ENCODE measurements around the gene MARK2.
"Not testable (repeated sequence)": the region's sequence is repeated elsewhere in the genome, so short reads cannot be mapped to it uniquely, and the experiment has no call there.

MARK2 gene

DNA sequence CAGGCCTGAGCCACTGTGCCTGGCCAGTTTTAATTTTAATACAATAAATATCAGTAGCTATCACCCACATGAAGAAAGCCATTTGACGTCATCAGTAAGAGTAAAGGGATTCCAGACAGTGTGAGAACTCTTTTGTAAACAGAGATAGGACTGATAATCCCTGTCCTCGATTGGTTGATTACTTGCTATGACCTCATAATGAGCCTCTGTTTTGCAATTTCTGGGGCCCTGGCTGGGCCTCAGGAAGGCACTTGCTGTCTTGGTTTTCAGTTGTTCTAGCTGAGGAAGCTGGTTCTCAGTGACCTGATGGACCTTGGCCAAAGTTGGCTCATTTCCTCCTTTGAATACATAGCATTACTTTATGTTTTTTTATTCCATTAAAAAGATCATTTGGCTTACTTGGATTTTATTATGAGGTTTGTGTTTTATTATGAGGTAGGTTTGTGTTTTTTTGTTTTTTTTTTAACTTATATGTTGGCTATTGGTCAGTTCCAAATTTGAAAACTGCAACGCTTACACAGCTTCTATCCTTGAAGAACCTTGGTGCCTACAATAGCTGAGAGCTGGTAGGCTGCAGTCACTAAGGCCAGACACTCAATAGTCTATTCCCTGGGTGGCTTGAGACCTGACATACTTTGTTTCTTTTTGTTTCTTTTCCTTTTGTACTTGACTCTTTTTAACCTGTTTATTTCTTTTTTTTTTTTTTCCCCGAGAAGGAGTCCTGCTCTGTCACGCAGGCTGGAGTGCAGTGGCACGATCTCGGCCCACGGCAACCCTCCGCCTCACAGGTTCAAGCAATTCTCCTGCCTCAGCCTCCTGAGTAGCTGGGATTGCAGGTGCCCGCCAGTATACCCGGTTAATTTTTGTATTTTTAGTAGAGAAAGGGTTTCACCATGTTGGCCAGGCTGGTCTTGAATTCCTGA lies 20.0 kb downstream of the MARK2 start:
- no peak for DNase-seq

DNA sequence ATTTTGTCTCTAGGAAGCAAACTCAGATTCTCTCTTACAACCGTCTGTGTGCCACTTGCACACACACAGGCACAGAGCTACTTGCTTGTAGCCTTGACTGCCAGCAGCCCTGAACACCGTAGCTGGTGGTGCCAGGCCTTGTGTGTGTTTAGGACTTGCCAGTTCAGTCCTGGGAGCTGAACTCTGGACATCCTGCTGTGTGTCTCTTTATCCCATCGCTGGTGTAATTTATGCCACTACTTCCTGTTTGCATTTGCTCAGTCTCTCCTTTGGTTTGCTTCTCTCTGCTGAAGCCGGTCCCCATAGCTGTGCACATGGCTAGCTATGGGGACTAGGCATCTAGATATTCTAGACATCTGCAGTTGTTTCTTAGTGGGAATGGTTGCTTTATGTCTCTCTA lies 24.0 kb downstream of the MARK2 start:
- no peak for DNase-seq

GRCh38 chr11:63863620-63864019 lies 24.7 kb downstream of the MARK2 start:
- not testable (repeated sequence) for DNase-seq

GRCh38 chr11:63866211-63866610 lies 27.3 kb downstream of the MARK2 start:
- DNase-seq = no peak

DNA sequence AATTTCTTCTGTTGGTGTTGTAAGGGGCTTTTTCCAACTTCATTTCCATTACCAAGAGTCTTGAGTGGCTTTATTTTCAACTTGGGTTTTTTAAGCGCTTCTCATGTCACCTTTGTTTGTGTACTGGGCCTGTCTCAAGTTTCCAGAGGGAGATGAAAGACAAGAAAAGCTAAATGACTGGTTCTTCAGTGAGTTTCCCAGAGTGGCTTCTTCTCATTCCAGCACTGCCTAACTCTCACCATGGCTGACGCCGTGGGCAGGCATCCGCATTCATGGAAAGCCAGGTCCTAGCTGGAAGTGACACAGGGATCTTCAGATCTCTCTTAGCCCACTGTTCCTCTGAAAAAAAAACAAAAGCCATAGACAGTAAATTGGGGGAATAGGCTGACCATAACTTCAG lies 28.6 kb downstream of the MARK2 start:
- no peak for DNase-seq

GRCh38 chr11:63868399-63869064 lies 29.6 kb downstream of the MARK2 start:
- DNase-seq = no peak

GRCh38 chr11:63869171-63869591 lies 30.3 kb downstream of the MARK2 start:
- no peak for DNase-seq

DNA sequence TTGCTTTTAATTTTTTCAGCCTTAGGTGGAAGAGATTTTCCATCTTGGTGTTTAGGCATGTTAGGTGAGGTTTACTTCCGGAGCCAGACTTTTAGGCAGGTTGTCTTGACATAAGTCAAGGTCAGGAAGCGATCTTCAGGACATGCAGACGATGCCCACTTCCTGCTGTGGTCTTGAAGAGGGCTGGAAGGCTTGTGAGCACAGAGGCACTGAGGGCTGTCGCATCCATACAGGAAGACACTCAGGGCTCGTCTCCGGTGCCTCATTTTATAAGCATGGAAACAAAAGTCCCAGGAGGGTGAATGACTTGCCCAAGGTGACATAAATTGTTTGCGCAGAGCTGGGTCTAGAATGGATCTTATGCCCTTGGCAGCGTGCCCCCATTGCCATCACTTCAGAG lies 30.8 kb downstream of the MARK2 start:
- DNase-seq = no peak

DNA sequence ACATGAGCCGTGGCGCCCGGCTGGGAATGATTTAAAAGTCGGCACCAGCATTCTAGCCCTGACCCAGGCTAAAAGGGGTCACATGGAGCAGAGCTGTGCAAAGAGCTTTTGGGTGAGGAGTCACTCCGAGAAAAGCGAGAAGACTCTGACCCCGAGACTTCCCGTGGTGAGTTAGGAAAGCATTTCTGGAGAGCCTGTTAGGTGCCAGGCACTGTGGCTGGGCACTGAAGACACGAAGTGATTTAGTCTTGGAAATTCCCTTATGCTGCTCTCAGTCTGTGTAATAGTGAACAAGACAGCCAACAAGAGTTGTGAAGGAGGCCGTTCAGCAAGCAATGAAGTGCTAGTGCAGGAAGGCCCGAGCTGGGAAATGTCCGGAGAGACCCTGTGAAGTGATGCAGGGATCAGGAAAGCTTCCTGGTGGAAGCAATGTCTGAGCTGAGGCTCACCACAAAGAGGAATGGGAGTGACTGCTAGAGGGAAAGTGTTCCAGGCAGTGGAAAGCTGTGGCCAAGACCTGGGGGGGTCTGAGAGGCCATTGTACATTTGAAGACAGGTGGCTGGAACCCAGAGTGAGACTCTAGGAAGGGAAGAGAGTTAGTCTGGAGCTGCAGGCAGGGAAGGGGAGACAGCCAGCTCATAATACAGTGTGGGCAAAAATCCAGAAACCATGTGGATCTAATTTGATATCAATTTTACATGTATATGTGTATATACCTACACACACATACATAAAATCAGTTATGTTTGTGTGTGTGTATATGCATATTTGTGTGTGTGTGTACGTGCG lies 31.6 kb downstream of the MARK2 start:
- DNase-seq = no peak

GRCh38 chr11:63871962-63872799 lies 33.3 kb downstream of the MARK2 start:
- DNase-seq = peak; percentile 8

DNA sequence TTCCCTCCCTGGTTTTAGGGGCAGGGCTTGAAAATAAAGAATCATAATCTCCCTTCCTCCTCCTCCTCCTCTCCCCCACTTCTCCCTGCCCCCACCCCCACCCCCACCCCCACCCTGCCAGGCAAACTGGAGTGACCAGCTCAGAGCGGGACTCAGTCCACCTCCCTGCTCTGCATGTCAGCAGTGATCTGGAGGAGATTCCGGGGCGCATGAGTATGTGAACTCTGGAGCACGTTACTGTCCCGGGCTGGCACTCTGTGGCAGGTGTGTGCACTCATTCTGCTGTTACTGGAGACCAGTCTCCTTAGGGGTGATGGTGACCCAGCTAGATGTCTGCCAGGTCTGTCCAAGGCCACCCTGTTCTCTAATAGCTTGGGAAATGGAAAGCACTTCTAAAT lies 33.9 kb downstream of the MARK2 start:
- DNase-seq = no peak

DNA sequence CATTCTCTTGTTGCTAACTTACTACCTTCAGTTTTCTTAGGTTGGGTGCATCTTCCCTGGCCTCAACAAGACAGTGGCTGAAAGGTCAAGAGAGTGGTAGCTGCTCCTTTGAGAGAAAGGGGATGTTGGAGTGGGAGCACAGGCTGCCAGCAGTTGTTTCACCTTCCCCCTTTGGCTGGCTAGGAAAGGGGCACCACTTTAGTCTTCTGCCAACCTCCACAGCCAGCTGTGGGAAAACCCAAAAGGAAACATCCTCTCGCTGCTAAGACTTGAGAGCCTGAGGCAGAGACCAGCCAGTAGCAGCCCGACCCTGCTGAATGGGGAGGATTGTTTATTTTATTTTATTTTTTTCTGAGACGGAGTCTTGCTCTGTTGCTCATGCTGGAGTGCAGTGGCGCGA lies 34.4 kb downstream of the MARK2 start:
- DNase-seq = no peak

GRCh38 chr11:63874511-63874910 lies 35.6 kb downstream of the MARK2 start:
- DNase-seq = no peak

- no peak for DNase-seq
Observed at GRCh38 chr11:63875506-63876065, 36.7 kb downstream of the MARK2 start.

DNA sequence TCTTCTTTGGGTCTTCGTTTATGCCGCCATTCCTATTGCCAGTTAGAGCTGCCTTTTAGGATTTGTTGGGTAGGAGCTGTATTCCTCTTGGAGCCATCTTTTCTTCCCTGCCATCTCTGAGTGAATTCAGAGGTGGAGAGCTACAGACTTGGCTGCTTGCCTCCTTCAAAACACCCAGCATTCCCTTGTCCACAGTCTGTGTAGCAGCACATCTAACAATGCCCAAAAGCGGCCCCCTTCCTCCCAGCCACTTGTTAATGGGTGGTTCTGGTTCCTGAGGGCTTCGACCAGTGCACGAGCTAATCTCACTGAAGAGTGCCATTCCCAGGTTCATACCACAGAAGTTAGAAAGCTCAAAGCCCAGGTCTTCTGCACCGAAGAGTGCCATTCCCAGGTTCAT lies 37.7 kb downstream of the MARK2 start:
- DNase-seq = no peak

DNA sequence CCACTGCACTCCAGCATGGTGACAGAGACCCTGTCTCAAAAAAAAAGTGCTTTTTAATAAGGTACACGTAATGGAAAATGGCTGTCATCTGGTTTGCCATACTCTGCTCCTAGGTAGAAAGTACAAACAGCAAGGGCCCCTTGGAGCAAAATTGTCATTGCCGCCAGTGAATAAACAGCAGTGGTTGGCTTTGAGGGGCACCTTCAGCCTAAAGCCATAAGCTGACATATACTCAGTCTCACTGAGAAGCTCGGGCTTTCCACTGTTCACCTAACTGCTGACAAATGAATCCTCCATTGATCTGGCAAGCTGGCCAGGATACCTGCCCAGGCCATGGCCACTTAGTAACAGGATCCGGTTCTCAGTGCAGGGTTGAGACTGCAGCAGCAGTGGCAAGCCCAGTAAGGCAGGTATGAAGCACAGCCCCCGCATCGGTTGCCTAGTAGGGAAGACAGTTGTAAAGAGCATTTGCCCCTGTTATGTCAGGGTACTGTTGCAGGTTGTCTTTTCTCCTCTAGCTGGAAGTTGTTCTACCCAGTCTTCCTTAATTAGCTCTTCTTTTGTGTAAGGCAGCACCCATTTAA lies 38.8 kb downstream of the MARK2 start:
- no peak for DNase-seq

- no peak for DNase-seq
Observed at GRCh38 chr11:63879598-63880402, 40.9 kb downstream of the MARK2 start.

DNA sequence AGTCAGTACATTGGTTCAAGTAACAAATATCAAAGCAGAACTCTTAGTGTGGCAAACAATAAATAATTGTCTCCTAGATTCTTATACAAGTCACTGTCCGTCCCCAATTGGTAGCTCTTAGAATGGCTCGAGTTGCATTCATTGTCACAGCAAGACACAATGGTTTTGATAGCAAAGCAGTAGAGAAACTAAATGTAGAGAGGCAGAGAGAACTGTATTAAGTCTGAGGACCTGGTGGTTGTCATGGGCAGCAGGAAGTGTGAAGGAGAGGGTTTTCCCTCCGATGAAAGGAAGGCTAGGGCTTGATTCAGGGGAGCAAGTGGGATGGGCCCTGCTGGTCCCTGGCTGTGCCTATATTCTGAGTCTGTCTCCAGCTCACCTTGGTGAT lies 41.5 kb downstream of the MARK2 start:
- no peak for DNase-seq

DNA sequence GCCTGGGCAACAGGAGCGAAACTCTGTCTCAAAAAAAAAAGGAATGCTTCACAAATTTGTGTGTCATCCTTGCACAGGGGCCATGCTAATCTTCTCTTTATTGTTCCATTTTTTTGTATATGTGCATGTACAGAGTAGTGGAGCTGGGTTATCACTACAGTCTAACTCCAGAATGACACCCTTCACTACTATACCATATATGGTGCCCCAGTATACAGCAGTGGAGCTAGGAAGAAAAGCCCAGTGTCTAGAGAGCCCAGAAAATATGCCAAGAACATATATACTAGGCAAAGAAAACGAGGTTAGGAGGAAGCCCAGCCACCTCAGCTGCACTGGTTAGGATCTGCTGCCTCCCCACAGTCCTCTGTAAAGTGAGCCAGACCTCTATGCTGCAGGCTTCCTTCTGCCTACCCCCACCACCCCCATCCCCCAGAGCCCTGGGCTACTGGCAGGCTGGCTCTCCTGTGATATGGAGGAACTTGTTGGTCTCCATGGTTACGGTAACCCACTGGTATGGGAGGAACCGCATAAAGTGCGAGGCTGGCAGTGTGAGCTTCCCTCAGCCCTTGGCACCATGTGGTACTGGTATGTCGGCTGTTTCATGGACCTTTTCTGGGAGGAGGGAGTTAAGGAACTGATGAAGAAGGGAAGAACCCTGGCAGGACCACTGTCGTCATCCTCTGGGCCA lies 43.8 kb downstream of the MARK2 start:
- no peak for DNase-seq

DNA sequence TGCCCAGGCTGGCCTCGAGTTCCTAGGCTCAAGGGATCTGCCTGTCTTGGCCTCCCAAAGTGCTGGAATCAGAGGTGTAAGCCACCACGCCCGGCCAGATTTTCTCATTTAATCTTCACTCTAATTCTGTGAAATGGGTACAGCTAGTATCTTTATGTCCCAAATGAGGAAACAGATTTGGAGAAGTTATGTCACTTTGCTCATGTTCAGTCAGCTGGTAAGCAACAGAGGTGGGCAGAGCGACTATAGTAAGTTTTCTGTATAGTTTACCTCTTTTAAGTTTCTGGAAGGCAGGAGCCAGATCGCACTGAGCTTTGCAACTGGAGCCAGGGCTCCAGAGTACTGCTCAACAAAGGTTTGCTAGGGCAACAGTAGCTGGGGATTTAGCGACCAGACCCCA lies 44.9 kb downstream of the MARK2 start:
- no peak for DNase-seq
